Sigmoid colon (tissue), 4 donors: ENCODE results near the gene RPTOR.

ENCODE experiments used
- EP300 ChIP-seq, 4 donors: sonication (generic); formaldehyde crosslinking; IDR thresholded peaks; one replicate each; pipeline ENCODE4 v1.6.1; 2017; ENCODE audit warnings: antibody characterized with exemption in 4 of 4
- POLR2AphosphoS5 ChIP-seq, 4 donors: sonication (generic); formaldehyde crosslinking; IDR thresholded peaks; one replicate each; pipeline ENCODE4 v1.6.1; 2017; ENCODE audit warnings: antibody characterized with exemption in 4 of 4
- TF ChIP-seq, protein P1 (sequence below), 4 experiments: fragments of 450-650 bp in 3 of 4; fragments of 200-600 bp in 1 of 4; IDR thresholded peaks; one replicate each; pipeline ENCODE4 v1.5.1; 2016 to 2019; ENCODE audit warnings: antibody characterized with exemption in 4 of 4, mild to moderate bottlenecking in 3 of 4, moderate library complexity in 2 of 4

DNA sequence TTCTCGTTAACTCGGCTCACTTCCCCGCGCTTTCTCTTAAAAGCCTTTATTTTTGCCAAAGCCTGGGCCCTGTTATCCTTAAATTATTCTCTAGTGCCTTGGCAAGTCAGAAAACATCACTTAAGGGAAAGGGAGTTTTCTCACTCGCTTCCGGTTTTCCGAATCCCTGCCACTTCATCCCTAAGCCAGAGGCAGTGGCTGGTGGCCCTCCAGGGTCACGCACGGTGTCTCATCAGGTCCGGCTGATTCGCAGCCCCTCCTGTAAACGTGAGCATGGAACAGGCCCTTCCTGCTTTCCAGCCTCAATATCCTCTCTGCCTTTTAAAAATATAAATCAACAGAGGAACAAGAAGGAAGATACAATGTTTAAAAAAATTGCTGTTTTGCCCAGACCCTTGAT, 304.5 kb downstream of the RPTOR start:
- TF ChIP-seq EP300 (IDR thresholded peaks at IDR 0.05) (no peak), POLR2AphosphoS5 (IDR thresholded peaks at IDR 0.05) (no peak)
- TF ChIP-seq, protein P1, sequence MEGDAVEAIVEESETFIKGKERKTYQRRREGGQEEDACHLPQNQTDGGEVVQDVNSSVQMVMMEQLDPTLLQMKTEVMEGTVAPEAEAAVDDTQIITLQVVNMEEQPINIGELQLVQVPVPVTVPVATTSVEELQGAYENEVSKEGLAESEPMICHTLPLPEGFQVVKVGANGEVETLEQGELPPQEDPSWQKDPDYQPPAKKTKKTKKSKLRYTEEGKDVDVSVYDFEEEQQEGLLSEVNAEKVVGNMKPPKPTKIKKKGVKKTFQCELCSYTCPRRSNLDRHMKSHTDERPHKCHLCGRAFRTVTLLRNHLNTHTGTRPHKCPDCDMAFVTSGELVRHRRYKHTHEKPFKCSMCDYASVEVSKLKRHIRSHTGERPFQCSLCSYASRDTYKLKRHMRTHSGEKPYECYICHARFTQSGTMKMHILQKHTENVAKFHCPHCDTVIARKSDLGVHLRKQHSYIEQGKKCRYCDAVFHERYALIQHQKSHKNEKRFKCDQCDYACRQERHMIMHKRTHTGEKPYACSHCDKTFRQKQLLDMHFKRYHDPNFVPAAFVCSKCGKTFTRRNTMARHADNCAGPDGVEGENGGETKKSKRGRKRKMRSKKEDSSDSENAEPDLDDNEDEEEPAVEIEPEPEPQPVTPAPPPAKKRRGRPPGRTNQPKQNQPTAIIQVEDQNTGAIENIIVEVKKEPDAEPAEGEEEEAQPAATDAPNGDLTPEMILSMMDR (IDR thresholded peaks at IDR 0.05) = no peak
